GM23338 (cell line): ENCODE measurements around the gene SDE2.
"Not testable (repeated sequence)": the region's sequence is repeated elsewhere in the genome, so short reads cannot be mapped to it uniquely, and the experiment has no call there.

ENCODE experiments used
- CREB1 ChIP-seq: fragments of 250-450 bp; sonication (Bioruptor Pico); IDR thresholded peaks from 2 replicates; pipeline ENCODE4 v1.5.0; 2020; ENCODE audit warnings: low read depth, mild to moderate bottlenecking, moderate library complexity
- CTCF ChIP-seq, 2 experiments: fragments of 200-600 bp in 1 of 2; sonication (generic) in 1 of 2; conservative IDR thresholded peaks; 2 replicates each; pipeline versions ENCODE4 v1.5.1 to v1.6.1; 2016 to 2017; ENCODE audit warnings: antibody characterized with exemption in 2 of 2, low read depth in 2 of 2, mild to moderate bottlenecking in 2 of 2, moderate library complexity in 1 of 2
- EZH2 ChIP-seq: fragments of 200-600 bp; sonication (generic); IDR thresholded peaks from one replicate; pipeline ENCODE4 v1.8.0; 2017; ENCODE audit warnings: antibody characterized with exemption, mild to moderate bottlenecking, low read depth; ENCODE audit not compliant: unreplicated experiment
- EZH2phosphoT487 ChIP-seq: fragments of 200-600 bp; sonication (generic); IDR thresholded peaks from one replicate; pipeline ENCODE4 v1.8.1; 2018; ENCODE audit warnings: antibody characterized with exemption; ENCODE audit not compliant: unreplicated experiment
- POLR2AphosphoS5 ChIP-seq: IDR thresholded peaks from 2 replicates; pipeline ENCODE4 v1.6.1; 2016; ENCODE audit warnings: antibody characterized with exemption, low read depth
- ZNF114 ChIP-seq: fragments of 250-450 bp; sonication (Bioruptor Pico); IDR thresholded peaks from 2 replicates; pipeline ENCODE4 v1.5.0; 2020; ENCODE audit warnings: mild to moderate bottlenecking, moderate library complexity
- TF ChIP-seq, protein P1 (sequence below): IDR thresholded peaks from one replicate; pipeline ENCODE4 v1.6.1; 2018; ENCODE audit warnings: antibody characterized with exemption; ENCODE audit not compliant: unreplicated experiment
- TF ChIP-seq, protein P2 (sequence below): IDR thresholded peaks from 2 replicates; pipeline ENCODE4 v1.6.1; 2016; ENCODE audit warnings: antibody characterized with exemption

- not testable (repeated sequence) for TF ChIP-seq CTCF (conservative IDR thresholded peaks at IDR 0.05; ENCODE audit: low read depth in 2 of 2); EZH2phosphoT487; EZH2; ZNF114 (CRISPR knock-in tag); CREB1 (CRISPR knock-in tag); POLR2AphosphoS5
- TF ChIP-seq, protein P1, sequence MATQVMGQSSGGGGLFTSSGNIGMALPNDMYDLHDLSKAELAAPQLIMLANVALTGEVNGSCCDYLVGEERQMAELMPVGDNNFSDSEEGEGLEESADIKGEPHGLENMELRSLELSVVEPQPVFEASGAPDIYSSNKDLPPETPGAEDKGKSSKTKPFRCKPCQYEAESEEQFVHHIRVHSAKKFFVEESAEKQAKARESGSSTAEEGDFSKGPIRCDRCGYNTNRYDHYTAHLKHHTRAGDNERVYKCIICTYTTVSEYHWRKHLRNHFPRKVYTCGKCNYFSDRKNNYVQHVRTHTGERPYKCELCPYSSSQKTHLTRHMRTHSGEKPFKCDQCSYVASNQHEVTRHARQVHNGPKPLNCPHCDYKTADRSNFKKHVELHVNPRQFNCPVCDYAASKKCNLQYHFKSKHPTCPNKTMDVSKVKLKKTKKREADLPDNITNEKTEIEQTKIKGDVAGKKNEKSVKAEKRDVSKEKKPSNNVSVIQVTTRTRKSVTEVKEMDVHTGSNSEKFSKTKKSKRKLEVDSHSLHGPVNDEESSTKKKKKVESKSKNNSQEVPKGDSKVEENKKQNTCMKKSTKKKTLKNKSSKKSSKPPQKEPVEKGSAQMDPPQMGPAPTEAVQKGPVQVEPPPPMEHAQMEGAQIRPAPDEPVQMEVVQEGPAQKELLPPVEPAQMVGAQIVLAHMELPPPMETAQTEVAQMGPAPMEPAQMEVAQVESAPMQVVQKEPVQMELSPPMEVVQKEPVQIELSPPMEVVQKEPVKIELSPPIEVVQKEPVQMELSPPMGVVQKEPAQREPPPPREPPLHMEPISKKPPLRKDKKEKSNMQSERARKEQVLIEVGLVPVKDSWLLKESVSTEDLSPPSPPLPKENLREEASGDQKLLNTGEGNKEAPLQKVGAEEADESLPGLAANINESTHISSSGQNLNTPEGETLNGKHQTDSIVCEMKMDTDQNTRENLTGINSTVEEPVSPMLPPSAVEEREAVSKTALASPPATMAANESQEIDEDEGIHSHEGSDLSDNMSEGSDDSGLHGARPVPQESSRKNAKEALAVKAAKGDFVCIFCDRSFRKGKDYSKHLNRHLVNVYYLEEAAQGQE = not testable (repeated sequence)
- TF ChIP-seq, protein P2, sequence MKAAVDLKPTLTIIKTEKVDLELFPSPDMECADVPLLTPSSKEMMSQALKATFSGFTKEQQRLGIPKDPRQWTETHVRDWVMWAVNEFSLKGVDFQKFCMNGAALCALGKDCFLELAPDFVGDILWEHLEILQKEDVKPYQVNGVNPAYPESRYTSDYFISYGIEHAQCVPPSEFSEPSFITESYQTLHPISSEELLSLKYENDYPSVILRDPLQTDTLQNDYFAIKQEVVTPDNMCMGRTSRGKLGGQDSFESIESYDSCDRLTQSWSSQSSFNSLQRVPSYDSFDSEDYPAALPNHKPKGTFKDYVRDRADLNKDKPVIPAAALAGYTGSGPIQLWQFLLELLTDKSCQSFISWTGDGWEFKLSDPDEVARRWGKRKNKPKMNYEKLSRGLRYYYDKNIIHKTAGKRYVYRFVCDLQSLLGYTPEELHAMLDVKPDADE = not testable (repeated sequence)
These were observed 29.4 kb downstream of the SDE2 start for GRCh38 chr1:225969751-225970150.
